Inferior parietal cortex (tissue), 1 donor: Measurements from ENCODE around the gene WASL.
"Not testable (repeated sequence)": the region's sequence is repeated elsewhere in the genome, so short reads cannot be mapped to it uniquely, and the experiment has no call there.

Experiments
- DNase-seq: peaks from one replicate; pipeline ENCODE4 v3.0.0-alpha.2; 2016; ENCODE audit errors: extremely low spot score

The WASL gene

DNA sequence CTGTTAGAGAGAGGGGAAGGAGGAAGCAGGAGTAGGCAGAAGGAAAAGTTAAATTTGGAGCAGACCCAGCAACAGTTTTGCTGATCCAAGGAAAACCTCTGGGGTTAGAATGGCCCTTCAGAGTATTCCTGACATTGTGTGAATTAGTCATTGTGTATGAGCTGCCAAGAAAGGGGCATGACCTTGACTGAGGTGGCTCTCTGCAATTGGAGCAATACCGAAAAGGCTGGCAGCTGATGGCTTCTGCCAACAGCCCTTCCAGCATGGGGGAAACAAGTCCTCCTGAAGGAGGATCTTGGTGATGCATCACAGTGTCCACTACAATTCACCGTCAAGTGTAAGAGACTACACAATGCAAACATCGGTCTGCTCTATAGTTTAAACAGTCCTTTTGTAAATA lies 20.6 kb upstream of the WASL start:
- no peak for DNase-seq

DNA sequence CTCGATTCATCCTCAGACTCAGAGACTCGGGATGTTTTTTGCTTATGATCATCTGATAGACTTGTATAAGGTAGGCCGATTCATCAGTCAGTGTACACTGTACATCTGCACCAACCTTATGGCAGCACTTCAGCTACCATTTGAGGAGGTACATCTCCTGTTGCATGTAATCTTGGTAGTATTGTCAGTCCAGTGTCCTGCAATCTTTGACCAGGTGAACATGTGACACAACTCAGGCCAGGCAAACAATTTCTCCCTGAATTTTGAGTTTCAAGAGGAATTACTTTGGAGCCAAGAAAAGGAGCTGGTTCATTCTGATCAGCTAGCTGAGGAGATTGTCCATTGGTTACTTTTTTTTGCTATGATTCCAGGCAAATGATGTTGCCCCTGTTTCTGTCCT lies 19.7 kb upstream of the WASL start:
- DNase-seq = no peak

DNA sequence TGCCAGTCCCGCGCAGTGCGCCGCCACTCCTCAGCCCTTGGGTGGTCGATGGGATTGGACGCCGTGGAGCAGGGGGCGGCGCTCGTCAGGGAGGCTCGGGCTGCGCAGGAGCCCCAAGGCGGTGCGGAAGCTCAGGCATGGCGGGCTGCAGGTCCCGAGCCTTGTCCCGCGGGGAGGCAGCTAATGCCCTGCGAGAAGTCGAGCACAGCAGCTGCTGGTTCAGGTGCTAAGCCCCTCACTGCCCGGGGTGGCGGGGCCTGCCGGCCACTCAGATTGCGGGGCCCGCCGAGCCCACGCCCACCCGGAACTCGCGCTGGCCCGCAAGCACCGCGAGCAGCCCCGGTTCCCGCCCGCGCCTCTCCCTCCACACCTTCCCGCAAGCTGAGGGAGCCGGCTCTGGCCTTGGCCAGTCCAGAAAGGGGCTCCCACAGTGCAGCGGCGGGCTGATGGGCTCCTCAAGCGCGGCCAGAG lies 14.4 kb upstream of the WASL start:
- no peak for DNase-seq

DNA sequence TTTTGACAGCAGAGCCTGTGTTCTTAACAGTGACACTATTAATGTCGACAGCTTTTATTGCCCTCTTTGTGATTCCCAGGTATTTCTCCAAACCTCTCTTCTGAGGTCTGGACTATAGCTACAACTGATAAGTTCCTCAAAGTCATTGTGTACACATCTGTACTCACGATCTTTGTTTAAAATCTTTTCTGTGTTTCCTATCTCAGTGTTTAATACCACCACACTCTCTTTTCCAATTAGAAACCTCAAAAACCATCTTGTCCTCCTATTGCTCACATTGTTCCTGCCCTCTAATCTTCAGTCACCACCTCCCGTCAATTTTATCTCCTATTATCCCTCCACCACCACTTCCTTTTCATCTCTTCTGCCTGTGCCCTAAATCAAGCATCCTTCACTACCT lies 12.9 kb upstream of the WASL start:
- no peak for DNase-seq

DNA sequence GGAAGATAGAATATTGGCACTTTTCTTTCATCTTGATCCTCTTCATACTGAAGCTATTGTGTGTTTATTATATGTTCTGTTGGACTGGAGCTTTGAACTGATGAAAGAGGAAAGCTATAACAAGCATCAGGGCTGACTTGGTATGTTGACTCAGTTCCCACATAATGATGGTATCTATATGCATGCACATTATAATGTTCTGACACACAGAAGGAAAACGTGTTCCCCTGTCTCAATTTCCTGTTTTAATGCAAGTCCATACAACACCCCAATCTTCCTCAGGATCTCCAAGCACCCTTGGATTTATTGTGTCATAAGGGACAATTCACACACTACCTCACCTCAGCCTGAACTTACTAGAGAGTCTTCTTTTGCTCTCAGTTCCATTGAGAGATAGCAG lies 8.3 kb upstream of the WASL start:
- DNase-seq = no peak

DNA sequence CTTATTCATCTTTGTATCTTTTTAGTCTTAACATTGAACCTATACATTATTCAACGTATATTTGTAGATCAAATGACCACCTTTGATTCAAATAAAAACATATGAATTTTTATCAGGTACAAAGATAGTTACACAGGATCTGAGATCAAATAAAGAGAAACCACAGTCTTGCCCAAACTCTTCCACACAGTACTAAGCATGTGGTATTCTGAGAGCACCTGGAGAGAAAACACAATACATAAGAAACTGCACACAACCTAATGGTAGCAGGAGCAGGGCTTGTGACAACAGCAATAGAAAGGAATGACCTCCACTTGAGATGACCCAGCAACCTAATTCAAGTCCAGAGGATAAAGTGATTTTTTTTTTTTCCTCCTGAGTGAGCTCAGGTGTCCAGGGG lies 6.5 kb upstream of the WASL start:
- no peak for DNase-seq

DNA sequence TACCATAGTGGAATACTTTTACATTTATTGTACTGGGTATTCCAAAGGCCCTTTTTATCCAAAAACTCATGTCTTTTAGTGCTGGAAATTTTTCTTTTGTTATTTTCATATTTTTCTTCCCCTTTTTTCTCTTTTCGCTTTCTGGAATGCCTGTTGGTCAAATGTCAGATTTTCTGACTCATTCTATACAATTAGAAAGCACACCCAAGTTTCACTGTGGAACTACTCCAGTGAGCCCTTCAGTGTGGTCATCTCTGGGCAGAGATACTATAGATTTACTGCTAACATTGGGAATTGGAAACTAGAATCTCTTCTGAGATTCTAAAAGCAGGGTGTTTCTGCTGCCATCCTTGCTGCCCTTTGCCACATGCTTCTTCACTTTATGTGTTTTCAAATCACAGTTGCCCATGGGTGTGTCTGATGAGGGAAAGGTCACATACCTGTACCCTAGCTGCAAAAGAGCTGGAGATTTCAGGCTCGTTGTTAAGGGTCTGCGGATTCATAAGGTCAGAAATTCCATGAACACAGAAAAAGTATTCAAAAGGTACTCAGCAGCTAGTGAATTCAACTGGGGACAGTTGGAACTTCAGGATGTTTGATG lies 5.6 kb upstream of the WASL start:
- DNase-seq = no peak

DNA sequence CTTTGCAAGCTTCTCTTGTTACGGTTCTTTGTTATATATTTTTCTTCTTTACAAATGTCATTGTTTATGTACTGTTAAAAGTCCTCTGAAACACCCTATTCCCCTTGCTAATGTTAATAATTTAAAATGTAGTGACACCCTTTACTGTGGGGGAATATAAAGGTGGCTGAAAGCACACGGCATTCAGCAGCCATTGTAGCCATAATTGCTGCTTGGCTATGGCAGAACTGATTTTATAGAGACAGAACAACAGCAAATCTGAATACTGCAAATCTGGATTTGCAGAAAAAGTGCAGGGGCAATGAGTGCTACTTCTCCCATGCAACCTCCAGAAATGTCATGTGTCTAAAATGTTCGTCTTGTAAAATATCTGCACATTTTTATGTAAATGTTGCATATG lies 3.7 kb upstream of the WASL start:
- DNase-seq = peak; percentile 38

DNA sequence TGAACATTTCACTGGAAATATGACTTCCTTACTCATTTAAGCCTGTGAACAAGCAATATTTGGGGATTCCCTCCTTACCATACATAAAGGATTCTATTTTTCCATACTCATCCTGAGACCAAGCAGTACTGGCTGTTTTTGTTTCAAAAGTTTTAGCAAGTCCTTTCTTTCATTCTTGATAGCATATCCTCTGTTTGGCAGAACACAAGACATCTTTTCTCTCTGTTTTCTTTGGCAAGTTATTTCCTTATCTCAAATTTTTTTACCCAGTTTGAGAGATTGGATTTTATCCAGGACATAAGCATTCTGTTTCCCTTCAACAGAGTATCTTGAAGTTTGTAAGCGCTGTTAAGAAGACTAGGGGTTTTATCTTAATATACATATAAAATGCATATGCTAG lies 3.0 kb upstream of the WASL start:
- peak; percentile 27 for DNase-seq

DNA sequence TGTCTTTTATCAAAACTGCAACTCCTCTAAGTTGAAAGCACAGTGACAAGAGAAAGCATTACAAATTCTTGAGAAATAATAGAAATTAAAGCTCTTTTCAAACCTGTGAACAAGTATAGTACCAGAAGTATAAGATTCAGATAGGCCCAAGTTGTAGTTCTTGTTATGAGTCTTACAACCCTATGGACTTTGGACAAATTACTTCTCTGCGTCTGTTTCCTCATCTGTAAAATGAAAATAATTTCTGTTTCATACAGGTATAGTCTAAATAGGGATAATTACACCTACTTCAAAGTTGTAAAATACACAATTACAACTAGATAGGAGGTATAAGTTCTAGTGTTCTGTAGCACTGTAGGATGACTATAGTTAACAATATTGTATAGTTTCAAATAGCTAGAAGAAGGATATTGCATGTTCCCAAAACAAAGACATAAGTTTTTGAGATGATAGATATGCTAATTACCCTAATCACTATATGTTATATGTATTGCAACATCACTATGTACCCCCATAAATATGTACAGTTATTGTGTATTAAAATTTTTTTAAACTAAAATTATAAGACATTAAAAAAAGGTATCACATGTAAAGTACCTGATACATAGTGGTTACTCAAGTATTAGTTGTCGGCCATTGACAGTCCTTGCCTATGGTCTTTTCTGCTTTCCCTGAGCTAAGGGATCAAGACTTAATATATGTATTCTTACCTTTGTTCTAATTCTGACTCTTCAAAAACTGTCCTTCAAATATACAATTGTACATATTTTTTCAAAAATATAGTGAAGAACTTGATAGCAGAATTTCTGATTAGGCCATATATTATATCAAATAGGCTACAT lies 1.8 kb upstream of the WASL start:
- DNase-seq = no peak

DNA sequence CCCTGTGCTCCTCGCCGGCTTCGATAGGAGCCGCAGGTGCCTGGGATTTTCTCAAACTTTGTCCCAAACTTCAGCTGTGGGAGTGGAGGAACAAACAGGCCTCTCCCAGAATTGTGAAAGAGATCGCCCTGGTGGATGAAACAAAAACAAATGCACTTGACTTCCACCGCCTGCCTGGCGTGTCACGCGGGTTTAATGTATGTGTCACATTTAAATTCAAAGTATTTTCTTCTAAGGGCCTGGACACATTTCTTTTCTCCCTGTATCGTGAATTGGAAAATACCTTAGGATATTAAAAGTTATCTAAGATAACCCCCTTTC lies 694 bp upstream of the WASL start:
- no peak for DNase-seq

DNA sequence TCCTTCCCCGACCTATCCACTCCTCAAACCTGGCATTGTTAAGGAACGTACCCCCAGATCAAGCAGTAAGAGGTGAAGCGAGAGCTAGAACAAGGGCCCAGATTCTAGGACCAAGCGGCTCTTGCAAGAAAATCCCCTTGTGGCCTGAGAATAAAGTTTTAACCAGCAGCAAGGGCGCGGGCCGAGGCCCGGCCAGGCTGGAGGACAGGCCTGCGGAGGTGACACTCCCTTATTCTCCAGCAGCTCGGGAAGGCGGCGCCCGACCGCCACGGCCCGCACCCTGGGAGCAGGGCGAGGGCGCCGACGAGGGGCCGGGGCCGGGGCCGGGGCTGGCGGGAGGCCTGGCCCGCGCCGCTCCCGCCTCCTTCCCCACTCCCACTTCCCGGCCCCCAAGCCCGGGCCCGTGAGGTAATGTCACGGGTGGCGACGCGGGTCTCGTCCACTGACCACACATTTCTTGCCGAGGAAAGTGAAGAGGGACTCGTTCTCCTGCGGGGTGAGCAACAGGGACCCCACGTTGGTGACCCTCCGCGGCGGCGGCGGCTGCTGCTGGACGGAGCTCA lies 551 bp downstream of the WASL start:
- peak; percentile 28 for DNase-seq

DNA sequence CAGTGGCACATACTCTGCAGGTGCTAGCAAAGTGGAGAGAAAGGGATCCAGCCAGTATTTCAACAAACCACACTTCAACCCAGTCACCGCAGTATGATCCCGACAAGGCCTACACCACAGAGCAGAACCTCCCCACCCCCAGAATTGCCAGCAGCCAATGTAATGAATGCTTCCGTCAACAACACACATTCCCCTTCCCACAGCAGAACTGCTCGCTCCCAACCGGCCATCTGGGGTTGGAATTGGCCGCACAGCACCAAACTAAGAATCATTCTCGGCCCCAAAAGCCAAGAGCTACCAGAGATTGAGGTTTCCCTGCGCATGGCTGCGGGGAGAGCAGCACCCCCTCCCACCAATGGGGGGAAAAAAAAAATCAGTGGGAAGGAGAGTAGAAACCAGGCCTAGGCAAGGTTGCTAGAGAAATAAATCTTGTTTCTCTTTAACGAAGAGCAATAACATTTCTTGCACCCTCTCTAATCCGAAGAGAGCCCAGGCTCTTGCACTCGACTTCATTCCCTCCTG lies 1.1 kb downstream of the WASL start:
- DNase-seq = peak; percentile 31

DNA sequence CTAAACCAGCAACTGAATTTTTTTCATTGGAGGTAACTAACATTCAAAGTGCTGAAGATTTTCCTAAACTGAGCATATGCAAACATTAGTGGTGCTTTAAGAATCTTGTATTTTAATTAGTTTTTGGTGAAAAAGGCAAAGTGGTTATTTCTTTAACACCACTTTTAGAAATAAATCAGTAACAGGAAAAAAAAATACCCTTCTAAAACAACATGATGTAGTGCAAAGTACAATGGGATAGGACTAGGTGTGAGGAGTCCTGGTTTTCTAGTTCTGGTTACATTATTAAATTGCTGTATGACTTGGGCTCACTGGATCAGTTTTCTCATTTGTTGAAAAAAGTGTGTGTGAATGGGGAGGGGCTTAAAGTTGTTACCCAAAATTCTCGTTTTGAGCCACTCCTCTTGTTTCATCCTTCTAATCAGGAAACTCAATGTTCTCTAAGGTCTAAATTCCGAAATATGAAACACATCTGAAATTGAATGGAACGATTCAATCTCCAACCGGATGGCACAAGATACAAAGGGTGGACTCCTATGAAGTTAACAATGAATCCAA lies 1.8 kb downstream of the WASL start:
- DNase-seq = no peak

DNA sequence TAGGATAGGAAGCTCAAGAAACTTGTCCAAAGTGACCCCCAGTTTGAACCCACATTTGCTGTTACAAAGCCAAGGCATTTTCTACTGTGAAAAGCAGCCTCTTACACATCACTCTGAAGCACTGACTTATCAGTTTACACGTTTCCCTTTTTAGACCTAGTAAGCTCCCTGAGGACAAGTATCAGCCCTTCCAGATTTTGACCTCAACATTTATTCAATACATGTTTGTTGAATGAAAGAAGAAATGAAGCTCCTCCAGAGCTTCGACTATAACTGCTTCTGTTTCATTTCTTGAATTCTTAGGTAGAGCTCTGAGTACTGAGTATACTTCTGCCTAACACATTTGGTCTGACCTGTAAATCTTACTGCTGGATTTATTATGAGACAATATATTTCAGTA lies 2.7 kb downstream of the WASL start:
- DNase-seq = no peak

DNA sequence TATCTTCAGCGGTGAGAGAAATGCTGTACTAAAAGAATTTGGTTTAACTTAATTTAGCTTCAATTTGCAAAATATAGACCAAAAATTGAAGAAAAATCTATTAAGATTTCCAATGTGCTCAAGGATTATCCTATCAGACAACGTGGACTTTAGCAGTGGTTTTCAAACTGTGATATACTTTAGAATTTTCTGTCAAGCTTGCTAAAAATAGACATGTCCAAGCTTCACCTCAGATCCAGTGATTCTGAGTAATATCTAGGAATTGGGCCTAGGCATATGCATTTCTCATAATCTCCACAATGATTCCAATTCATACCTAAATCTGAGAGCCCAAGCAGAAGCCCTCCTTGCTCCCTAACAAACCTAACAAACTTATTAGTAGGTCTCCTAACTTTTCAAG lies 3.4 kb downstream of the WASL start:
- DNase-seq = no peak

DNA sequence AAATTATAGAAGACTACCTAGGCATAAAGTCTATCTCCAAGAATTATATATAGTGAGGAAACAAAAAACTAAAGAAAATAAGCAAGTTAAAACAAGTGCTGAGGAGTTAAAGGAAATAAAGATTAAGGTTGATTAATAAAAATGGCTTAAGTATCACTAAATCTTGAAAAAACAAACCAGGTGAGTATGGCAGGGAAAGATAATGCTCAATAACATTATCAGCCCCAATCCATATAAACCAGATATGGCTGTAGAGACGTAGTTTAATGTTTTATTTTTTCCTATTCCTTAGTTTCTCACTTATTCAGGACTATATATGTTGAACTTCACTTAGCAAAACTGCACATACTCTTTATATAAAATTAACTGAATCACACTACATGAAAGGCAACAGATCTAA lies 4.4 kb downstream of the WASL start:
- DNase-seq = no peak

DNA sequence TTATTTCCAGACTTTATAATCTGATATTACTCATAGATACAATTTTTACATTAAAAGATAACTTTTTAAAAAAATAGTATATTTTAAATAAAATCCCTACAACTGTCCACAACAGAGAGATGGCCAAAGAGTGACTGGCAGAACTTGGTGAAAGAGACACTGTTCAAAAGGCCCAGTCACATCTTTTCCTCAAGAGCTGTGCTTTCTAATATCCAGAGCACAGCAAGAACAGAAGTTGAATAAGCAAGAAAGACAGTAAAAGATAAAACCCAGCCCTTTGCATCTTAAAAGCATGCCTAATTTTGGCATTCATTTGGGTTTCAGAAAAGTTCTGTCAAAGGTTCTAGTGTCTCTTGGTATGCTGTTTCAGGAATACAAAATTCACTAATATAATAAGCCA lies 6.9 kb downstream of the WASL start:
- DNase-seq = no peak

DNA sequence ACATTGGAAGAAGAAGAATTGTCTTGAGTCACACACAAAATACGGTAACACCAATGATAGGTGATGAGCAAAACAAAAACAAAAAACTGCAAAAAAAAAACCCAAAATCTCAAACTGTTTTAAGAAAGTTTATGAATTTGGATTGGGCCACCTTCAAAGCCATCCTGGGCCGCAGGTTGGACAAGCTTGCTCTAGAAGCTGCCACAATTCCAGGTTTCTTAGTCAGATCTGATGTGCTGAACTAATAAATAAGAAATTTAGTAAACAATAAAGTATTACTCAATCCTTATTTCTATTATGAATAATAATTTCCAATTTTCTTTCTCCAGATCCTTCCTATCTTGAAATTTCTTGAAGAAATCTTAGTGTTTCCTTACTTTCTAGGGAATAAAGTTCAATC lies 10.0 kb downstream of the WASL start:
- no peak for DNase-seq

DNA sequence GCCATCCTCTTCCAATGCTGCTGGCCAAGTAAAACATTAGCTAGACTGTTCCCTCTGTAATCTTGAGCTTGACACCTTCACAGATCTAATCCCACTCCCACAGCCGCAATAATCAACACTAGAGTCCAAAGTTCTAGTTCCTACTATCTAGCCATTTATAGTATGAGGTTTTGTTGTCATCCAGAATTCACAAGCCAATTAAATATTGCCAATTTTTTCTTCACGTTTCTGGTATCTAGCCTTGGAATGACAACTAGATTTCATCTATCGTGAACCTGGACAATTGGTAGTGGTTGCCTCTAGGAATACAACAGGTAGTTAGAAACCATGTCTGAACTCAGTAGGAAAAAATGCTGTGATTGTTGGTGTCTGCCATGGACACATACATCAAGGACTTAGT lies 10.4 kb downstream of the WASL start:
- no peak for DNase-seq

DNA sequence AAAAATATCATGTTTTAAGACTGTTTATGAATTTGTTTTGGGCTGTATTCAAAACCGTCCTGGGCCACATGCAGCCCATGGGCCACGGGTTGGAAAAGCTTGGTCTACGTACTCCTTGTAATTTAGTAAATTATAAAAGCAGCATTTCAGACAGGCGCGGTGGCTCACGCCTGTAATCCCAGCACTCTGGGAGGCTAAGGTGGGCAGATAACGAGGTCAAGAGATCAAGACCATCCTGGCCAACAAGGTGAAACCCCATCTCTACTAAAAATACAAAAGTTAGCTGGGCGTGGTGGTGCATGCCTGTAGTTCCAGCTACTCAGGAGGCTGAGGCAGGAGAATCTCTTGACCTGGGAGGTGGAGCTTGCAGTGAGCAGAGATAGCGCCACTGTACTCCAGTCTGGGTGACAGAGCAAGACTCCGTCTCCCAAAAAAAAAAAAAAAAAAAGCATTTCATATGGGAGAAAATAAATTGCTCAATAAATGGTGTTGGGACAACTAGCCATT lies 11.6 kb downstream of the WASL start:
- DNase-seq = not testable (repeated sequence)

DNA sequence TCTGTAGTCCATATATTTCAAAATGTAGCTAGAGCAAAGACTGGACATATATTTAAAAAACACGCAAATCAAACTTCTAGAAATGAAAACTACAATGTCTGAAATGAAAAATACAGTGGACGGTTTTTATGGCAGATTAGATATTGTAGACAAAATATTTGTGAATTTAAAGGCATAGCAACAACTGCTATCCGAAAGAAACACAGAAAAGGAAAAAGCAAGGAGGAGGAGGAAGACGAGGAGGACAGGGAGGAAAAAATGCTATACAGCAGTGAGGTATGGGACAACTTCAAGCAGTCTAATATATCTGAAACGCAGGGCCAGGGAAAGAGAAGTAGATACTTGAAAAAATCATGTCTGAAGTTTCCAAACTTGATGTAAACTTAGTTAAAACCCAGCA lies 13.3 kb downstream of the WASL start:
- no peak for DNase-seq

DNA sequence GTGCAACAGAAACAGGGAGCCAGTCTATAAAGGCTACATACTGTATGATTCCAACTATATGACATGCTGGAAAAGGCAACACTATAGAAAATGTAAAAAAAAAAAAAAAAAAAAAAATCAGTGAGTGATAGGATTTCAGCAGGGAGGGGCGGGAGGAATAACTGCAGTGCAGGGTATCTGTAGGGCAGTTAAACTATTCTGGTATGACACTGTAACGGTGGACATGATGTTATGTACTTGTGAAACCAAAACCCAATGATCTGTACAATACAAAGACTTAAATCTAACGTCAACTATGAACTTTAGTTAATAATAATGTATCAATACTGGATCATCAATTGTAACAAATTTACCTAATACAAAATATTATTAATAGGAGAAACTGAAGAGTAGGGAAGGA lies 14.3 kb downstream of the WASL start:
- no peak for DNase-seq
